SK-N-SH treated with all-trans-retinoic acid at 6 μM for 48 hours (cell line): Measurements from ENCODE around the gene TBCD.

Experiments
- ARNTL ChIP-seq: fragments of 450-650 bp; formaldehyde crosslinking; IDR thresholded peaks from 2 replicates; pipeline ENCODE4 v1.5.0; 2020; ENCODE audit warnings: low read depth, mild to moderate bottlenecking, moderate library complexity, borderline replicate concordance
- BACH2 ChIP-seq: fragments of 250-450 bp; sonication (Bioruptor Pico); IDR thresholded peaks from 2 replicates; pipeline ENCODE4 v1.9.0; 2021; ENCODE audit warnings: mild to moderate bottlenecking, borderline replicate concordance
- POU6F1 ChIP-seq: fragments of 250-450 bp; sonication (Bioruptor Pico); IDR thresholded peaks from 2 replicates; pipeline ENCODE4 v1.8.0; 2021; ENCODE audit warnings: low read depth, mild to moderate bottlenecking, moderate library complexity, borderline replicate concordance
- ZFP30 ChIP-seq: fragments of 450-650 bp; formaldehyde crosslinking; IDR thresholded peaks from 2 replicates; pipeline ENCODE4 v1.5.0; 2022; ENCODE audit warnings: mild to moderate bottlenecking, moderate library complexity
- ZNF565 ChIP-seq: fragments of 450-650 bp; formaldehyde crosslinking; conservative IDR thresholded peaks from 2 replicates; pipeline ENCODE4 v1.5.0; 2020; ENCODE audit warnings: low read depth, mild to moderate bottlenecking, moderate library complexity

- TF ChIP-seq ZFP30 (CRISPR knock-in tag), result no peak
- no peak for TF ChIP-seq BACH2 (CRISPR knock-in tag)
- no peak for TF ChIP-seq POU6F1
- TF ChIP-seq ZNF565 (CRISPR knock-in tag), result no peak
- TF ChIP-seq ARNTL (CRISPR knock-in tag), result no peak
Measured at GRCh38 chr17:82865274-82865673, 113.4 kb downstream of the TBCD start.
